ENCODE measurements around the gene MEOX1.
"Not testable (repeated sequence)": the region's sequence is repeated elsewhere in the genome, so short reads cannot be mapped to it uniquely, and the experiment has no call there.

The MEOX1 gene

GRCh38 chr17:43661699-43662412, at the start of gene MEOX1:
Gene MEOX1, minus strand, starts transcription at chr17:43661922. Its CDS starts 388 bp downstream, at chr17:43661534.
- ATAC-seq: peak; percentile 93 to 94

GRCh38 chr17:43710101-43710500, 48.4 kb upstream of the MEOX1 start:
- ATAC-seq: no peak

- ATAC-seq: no peak
These were observed 47.5 kb upstream of the MEOX1 start for GRCh38 chr17:43709210-43709609.

- ATAC-seq: no peak
These were observed 45.5 kb upstream of the MEOX1 start for GRCh38 chr17:43707184-43707583.

- ATAC-seq: no peak
These were observed 44.5 kb upstream of the MEOX1 start for GRCh38 chr17:43706235-43706634.

GRCh38 chr17:43703630-43704029, 41.9 kb upstream of the MEOX1 start:
- no peak for ATAC-seq

GRCh38 chr17:43702637-43703036, 40.9 kb upstream of the MEOX1 start:
- no peak for ATAC-seq

GRCh38 chr17:43701318-43701743, 39.6 kb upstream of the MEOX1 start:
- ATAC-seq: peak; percentile 70 to 84

GRCh38 chr17:43699438-43699756, 37.7 kb upstream of the MEOX1 start:
- ATAC-seq: no peak

GRCh38 chr17:43698678-43699437, 37.1 kb upstream of the MEOX1 start:
- ATAC-seq: no peak

GRCh38 chr17:43697937-43698336, 36.2 kb upstream of the MEOX1 start:
- ATAC-seq: no peak

- no peak for ATAC-seq
These were observed 35.2 kb upstream of the MEOX1 start for GRCh38 chr17:43696891-43697290.

GRCh38 chr17:43695970-43696865, 34.5 kb upstream of the MEOX1 start:
- ATAC-seq: no peak

- ATAC-seq: peak; percentile 89 to 90
These were observed 32.6 kb upstream of the MEOX1 start for GRCh38 chr17:43694081-43694870.

- no peak for ATAC-seq
These were observed 29.6 kb upstream of the MEOX1 start for GRCh38 chr17:43691317-43691693.

GRCh38 chr17:43690624-43691316, 29.0 kb upstream of the MEOX1 start:
- ATAC-seq: no peak

- ATAC-seq: no peak
These were observed 28.1 kb upstream of the MEOX1 start for GRCh38 chr17:43689814-43690213.

GRCh38 chr17:43689131-43689530, 27.4 kb upstream of the MEOX1 start:
- no peak for ATAC-seq

GRCh38 chr17:43686957-43687356, 25.2 kb upstream of the MEOX1 start:
- ATAC-seq: not testable (repeated sequence)

- no peak for ATAC-seq
These were observed 22.4 kb upstream of the MEOX1 start for GRCh38 chr17:43683928-43684653.

- ATAC-seq: no peak
These were observed 18.7 kb upstream of the MEOX1 start for GRCh38 chr17:43680461-43680860.
